Kidney epithelial cell (primary cell): ENCODE data around the gene H2AZ2. TPM values are rescaled to one million over a fixed set of nuclear protein-coding genes. Genes with fewer than 3 reads are reported as not detected.

Source experiments
- DNase-seq: peaks from one replicate; pipeline ENCODE4 v3.0.0-alpha.2; 2010; ENCODE audit warnings: low read depth
- H3K27me3 ChIP-seq: 2 replicates; pipeline ENCODE4 v1.6.0; 2011; ENCODE audit warnings: low read length; ENCODE audit not compliant: control insufficient read depth, insufficient read depth
- H3K36me3 ChIP-seq: 2 replicates; pipeline ENCODE4 v1.5.1; 2011; ENCODE audit warnings: low read length; ENCODE audit not compliant: control insufficient read depth, insufficient read depth
- H3K4me3 ChIP-seq: 2 replicates; pipeline ENCODE4 v1.5.1; 2011; ENCODE audit warnings: low read depth, mild to moderate bottlenecking, control low read depth, low read length
- total RNA-seq: library from RNA; depleted of rRNA; stranded (reverse); fragments of >200 nt; gene quantifications from 2 replicates; pipeline ENCODE4 v1.2.3, GENCODE V29; 2015
- TF ChIP-seq, protein P1 (sequence below): IDR thresholded peaks from 2 replicates; pipeline ENCODE4 v1.5.1; 2011; ENCODE audit warnings: mild to moderate bottlenecking, moderate library complexity, low read length, control low read depth, inconsistent platforms; ENCODE audit not compliant: insufficient read depth, poor library complexity, severe bottlenecking

H2AZ2 gene
- total RNA-seq, 1 donor from 2014 or later = 148 TPM

DNA sequence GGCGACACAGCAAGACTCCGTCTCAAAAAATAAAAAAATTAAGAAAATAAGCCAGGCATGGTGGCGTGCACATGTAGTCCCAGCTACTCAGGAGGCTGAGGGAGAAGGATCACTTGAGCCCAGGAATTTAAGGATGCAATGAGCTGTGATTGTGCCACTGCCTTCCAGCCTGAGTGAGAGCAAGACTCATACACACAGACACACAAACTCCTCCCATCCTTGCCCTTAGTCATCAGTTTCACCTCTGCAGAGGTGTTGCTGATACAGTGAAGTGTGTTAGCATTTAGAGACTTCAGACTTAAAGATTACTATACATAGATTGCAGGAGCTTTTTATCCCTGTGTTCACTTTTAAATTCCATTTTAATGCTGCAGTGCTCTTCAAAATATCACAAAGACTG is 5.5 kb upstream of the H2AZ2 start:
- TF ChIP-seq, protein P1, sequence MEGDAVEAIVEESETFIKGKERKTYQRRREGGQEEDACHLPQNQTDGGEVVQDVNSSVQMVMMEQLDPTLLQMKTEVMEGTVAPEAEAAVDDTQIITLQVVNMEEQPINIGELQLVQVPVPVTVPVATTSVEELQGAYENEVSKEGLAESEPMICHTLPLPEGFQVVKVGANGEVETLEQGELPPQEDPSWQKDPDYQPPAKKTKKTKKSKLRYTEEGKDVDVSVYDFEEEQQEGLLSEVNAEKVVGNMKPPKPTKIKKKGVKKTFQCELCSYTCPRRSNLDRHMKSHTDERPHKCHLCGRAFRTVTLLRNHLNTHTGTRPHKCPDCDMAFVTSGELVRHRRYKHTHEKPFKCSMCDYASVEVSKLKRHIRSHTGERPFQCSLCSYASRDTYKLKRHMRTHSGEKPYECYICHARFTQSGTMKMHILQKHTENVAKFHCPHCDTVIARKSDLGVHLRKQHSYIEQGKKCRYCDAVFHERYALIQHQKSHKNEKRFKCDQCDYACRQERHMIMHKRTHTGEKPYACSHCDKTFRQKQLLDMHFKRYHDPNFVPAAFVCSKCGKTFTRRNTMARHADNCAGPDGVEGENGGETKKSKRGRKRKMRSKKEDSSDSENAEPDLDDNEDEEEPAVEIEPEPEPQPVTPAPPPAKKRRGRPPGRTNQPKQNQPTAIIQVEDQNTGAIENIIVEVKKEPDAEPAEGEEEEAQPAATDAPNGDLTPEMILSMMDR = no peak
- H3K27me3 ChIP-seq = no peaks in the 10 kb centered on the region
- H3K4me3 ChIP-seq = no peak overlapping the region
- DNase-seq = no peak
- H3K36me3 ChIP-seq = no peaks in the 10 kb centered on the region

- H3K27me3 ChIP-seq = no peaks in the 10 kb centered on the region
- no peak overlapping the region for H3K4me3 ChIP-seq
- TF ChIP-seq, protein P1 = no peak
- DNase-seq = no peak
- no peaks in the 10 kb centered on the region for H3K36me3 ChIP-seq
Observed at GRCh38 chr7:44852590-44852989, 4.7 kb upstream of the H2AZ2 start.

- Histone ChIP-seq H3K27me3 (no peaks in the 10 kb centered on the region), H3K36me3 (no peaks in the 10 kb centered on the region), H3K4me3 (no peak overlapping the region)
- TF ChIP-seq, protein P1 = no peak
- no peak for DNase-seq
Observed at GRCh38 chr7:44849885-44850544, 2.1 kb upstream of the H2AZ2 start.

- Histone ChIP-seq H3K36me3 (no peaks in the 10 kb centered on the region), H3K27me3 (no peaks in the 10 kb centered on the region), H3K4me3 (no peak overlapping the region)
- TF ChIP-seq, protein P1 = no peak
- DNase-seq = no peak
Observed at GRCh38 chr7:44849259-44849884, 1.5 kb upstream of the H2AZ2 start.

- TF ChIP-seq, protein P1 = peak; percentile 74
- no peaks in the 10 kb centered on the region for H3K27me3 ChIP-seq
- H3K4me3 ChIP-seq = peak overlapping the region; percentile 77
- no peaks in the 10 kb centered on the region for H3K36me3 ChIP-seq
- DNase-seq = peak; percentile 34
Observed at GRCh38 chr7:44847509-44847919, 373 bp downstream of the H2AZ2 start.
